A549 treated with DMSO at 1 μM for 4 hours (cell line): ENCODE data around the gene CXCL1. TPM values are rescaled to one million over a fixed set of nuclear protein-coding genes. Genes with fewer than 3 reads are reported as not detected.

Experiments
- total RNA-seq: library from RNA; stranded (reverse); fragments of 200-300 nt; extraction: Qiagen RNA extraction; gene quantifications from 5 replicates; pipeline ENCODE4 v1.2.3, GENCODE V29; 2022; ENCODE audit warnings: low read depth

Gene CXCL1
- total RNA-seq, result 13.1 to 17.1 TPM (median 15.9 TPM) in 5 replicates

GRCh38 chr4:73869130-73870055 is at the start of gene CXCL1:
Gene CXCL1 (plus strand): TSS chr4:73869393. CDS start chr4:73869471, 78 bp downstream.

DNA sequence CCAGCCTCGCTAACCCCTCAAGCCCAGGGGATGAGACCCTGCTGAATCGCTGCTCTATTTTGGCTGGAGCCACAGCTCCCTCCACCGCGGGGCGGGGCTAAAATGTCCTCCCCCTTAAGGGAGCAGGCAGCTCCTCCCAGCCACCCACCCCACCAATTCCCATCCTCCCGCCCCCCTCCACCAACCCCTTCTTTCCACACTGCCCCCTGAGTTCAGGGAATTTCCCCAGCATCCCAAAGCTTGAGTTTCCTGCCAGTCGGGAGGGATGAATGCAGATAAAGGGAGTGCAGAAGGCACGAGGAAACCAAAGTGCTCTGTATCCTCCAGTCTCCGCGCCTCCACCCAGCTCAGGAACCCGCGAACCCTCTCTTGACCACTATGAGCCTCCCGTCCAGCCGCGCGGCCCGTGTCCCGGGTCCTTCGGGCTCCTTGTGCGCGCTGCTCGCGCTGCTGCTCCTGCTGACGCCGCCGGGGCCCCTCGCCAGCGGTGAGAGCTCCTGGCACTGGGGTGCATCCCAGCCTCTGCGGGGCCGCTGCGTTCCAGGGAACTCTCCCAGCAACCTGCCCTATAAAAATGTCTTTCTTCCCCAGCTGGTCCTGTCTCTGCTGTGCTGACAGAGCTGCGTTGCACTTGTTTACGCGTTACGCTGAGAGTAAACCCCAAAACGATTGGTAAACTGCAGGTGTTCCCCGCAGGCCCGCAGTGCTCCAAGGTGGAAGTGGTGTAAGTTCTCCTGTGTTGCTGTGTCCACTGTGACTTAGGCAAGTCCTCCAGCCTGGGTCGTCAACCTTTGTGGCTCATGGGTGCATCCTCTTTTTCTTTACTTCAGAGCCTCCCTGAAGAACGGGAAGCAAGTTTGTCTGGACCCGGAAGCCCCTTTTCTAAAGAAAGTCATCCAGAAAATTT is 32.6 kb upstream of the CXCL1 start, which contains the start of gene CXCL6:
CXCL6 (plus strand) TSS at position 306 of the 907 bp plus-strand sequence; CDS start at position 379, 73 bp downstream.

GRCh38 chr4:73853246-73853704 is 15.9 kb upstream of the CXCL1 start, which contains the start of gene PF4V1:
Gene PF4V1 (plus strand): TSS chr4:73853296. CDS start chr4:73853363, 67 bp downstream.

Other genes starting within 250 kb of the CXCL1 start
- 0.55 to 0.96 TPM (median 0.76 TPM) in 5 replicates for gene RASSF6, start 249.0 kb upstream of the CXCL1 start, total RNA-seq
- gene CXCL8, start 128.8 kb upstream of the CXCL1 start, total RNA-seq, result 8.5 to 21.3 TPM (median 13.9 TPM) in 5 replicates
- gene CXCL6, start 32.7 kb upstream of the CXCL1 start, total RNA-seq, result 0.12 TPM in 1 of 5 replicates, not detected in the others
- gene PF4V1, start 16.1 kb upstream of the CXCL1 start, total RNA-seq, result not detected in 5 replicates
- 0.48 to 1.2 TPM (median 0.61 TPM) in 5 replicates for gene PF4, start 112.6 kb downstream of the CXCL1 start, total RNA-seq
- gene PPBP, start 118.8 kb downstream of the CXCL1 start, total RNA-seq, result 0.15 to 0.24 TPM in 2 of 5 replicates, not detected in the others
- 49.1 to 77.1 TPM (median 59.0 TPM) in 5 replicates for gene CXCL5, start 129.3 kb downstream of the CXCL1 start, total RNA-seq
- gene CXCL3, start 169.3 kb downstream of the CXCL1 start, total RNA-seq, result 6.1 to 8.4 TPM (median 6.9 TPM) in 5 replicates
- 15.7 to 17.5 TPM (median 15.9 TPM) in 5 replicates for gene CXCL2, start 229.8 kb downstream of the CXCL1 start, total RNA-seq